Activated gamma-delta T cell treated with anti-CD3 and anti-CD28 coated beads, Interleukin-2, amount 50 U/mL, for 16 hours (primary cell): ENCODE results near the gene TRPC1.
"Not testable (repeated sequence)": the region's sequence is repeated elsewhere in the genome, so short reads cannot be mapped to it uniquely, and the experiment has no call there.

Experiments used
- DNase-seq: peaks from one replicate; pipeline ENCODE4 v3.0.0-alpha.2; 2020; ENCODE audit warnings: low read depth

The TRPC1 gene

GRCh38 chr3:142723968-142724681, at the start of gene TRPC1:
TRPC1 (plus strand) TSS chr3:142724034; CDS start chr3:142724560, 526 bp downstream.
- no peak for DNase-seq

DNA sequence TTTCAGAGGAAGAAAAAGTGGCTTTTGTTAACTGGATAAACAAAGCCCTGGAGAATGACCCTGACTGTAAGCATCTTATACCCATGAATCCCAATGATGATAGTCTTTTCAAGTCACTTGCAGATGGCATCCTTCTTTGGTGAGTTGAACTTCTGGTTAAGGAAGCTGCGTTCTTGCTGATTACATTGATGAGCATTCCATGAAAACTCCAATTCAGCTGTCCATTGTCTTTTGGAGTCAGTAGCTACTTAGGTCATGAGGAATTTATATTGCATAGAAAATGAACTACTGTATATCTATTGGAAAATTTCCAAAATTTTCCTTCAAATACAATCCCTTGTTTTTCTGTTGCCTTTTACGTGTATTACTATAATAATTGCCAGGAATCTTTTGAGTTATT, 47.7 kb upstream of the TRPC1 start:
- DNase-seq: no peak

- DNase-seq: no peak
These were observed 43.1 kb upstream of the TRPC1 start for GRCh38 chr3:142680710-142681109.

DNA sequence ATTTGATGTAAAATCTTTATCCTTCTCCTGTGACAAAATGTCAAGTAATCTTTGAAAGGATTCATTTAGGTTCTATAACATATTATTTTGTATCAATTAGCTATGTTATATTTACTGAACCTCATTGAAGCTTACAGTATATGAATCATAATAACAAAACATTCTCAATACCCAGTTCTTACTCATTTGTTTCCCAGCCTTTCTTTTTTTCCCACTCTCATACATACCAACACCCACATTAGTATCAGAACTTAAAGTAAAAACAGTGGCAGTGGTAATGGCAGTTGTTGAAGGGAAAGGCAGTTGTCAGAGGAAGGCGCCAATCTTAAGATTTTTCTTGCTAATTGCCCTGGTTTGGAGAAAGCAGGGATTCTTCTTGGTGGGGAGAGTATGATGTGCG, 33.2 kb upstream of the TRPC1 start:
- DNase-seq: no peak

DNA sequence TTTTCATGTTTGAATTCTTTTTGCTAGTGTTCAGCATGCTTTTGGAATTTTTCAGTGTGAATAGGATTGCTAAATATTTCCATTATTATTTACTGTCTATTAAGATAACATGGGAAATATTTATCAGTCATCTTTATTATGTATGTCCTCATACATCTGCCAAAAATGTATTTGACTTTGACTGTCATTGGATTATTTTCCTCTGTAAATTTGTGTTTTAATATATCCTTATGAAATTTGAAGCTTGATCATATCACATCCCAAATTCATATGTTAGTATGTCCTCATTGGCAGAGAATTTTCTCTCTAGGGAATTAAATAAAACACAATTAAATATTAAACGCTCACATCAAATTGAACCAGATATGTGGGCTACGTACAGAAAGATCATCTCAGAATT, 32.3 kb upstream of the TRPC1 start:
- DNase-seq: no peak

- no peak for DNase-seq
These were observed 30.5 kb upstream of the TRPC1 start for GRCh38 chr3:142693136-142693853.

DNA sequence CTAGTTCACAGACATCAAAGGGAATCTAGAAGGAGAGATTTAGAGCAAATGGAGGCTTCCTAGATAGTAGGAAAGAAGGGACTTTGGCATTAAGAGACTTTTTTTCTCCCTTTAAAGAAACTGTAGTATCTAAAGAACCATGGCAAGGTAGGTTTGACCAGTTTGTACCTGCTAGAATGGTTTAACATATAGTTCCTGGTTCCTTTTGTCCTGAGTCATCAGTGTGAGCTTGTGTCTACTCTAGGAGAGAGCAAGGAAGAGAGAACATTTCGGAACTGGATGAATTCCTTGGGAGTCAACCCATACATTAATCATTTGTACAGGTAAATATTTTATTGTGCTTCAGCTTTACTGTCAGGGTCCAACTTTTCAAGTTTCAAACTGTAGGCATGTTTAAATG, 29.6 kb upstream of the TRPC1 start:
- no peak for DNase-seq

GRCh38 chr3:142705198-142705597, 18.6 kb upstream of the TRPC1 start:
- no peak for DNase-seq

- DNase-seq: no peak
These were observed 17.3 kb upstream of the TRPC1 start for GRCh38 chr3:142706321-142707127.

GRCh38 chr3:142709207-142709606, 14.6 kb upstream of the TRPC1 start:
- no peak for DNase-seq

- not testable (repeated sequence) for DNase-seq
These were observed 9.0 kb upstream of the TRPC1 start for GRCh38 chr3:142714882-142715281.

- no peak for DNase-seq
These were observed 7.7 kb upstream of the TRPC1 start for GRCh38 chr3:142716102-142716501.

- DNase-seq: peak; percentile 46
These were observed 218 bp upstream of the TRPC1 start for GRCh38 chr3:142723665-142723967.

- no peak for DNase-seq
These were observed 985 bp downstream of the TRPC1 start for GRCh38 chr3:142724682-142725356.

DNA sequence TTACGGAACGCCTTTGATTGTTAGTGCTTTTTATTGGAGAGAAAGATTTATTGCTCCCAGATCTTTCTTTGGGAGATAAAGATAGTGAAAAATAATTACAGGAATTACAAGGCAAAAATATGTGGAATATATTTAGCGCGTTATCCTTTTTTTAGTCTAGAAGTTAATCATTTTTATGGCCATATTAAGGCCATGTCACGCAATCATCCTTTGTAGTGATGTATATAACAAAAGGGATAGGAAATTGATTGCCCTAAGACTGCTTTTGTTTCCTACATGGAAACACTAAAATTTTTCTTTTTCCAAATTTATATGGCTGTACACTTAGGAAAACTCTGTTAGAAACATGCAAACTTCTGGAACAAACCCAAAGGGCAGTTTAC, 1.5 kb downstream of the TRPC1 start:
- no peak for DNase-seq

DNA sequence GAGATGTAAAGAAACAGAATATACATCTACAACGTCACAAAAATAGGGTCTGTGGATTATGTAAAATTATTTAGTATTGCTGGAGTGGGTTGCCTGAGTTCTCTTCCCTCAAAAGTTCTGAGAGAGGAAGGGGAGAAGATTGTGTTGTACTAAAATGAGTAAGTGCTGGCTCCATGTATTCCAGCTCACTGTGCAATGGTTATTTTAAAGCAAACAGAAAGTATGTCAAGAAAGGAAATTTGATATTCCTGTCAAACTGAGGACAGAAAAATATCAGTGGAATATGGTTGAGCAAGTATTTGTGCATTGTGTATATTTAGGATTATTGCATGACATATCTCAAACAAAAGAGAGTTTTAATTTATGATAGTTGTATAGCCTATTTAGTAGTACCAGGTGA, 2.2 kb downstream of the TRPC1 start:
- DNase-seq: no peak

DNA sequence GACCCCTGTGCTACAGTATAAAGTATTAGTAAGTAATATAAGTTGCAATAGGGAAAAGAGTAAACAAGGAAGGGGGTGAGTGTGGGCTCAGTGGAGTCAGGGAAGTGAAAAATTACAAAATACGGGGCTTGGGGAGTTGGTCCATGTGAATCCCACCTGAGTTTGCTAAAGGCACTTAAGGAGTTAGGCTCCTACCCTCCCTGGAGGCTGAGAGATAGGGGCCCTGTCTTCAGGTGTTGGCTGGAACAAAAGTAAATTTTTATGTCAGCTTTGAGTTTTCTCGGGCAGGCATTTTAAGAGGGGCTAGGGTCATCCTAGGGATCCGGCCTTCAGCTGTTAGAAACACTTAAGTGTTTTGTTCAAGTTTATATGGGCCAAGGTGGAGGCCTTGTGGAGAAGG, 8.2 kb downstream of the TRPC1 start:
- no peak for DNase-seq

DNA sequence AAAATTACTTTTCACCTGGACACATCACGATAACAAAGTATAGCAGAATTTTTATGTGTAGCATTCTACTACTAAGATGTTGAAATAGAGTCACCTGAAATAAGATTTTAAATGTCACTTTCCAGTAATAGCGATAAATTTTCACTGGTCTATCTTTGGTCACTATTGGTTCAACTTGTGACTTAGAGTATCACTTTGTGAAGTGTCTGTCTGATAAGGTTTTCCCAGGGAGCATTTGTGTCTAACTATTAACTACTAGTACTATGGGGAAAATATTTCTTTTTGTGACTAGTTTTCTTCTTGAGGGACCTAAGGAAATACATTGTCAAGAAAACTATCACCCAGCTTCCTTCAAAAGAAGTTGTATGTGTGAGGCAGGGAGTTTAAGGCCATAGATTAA, 11.0 kb downstream of the TRPC1 start:
- no peak for DNase-seq

GRCh38 chr3:142735462-142735861, 11.6 kb downstream of the TRPC1 start:
- DNase-seq: no peak

- DNase-seq: no peak
These were observed 14.6 kb downstream of the TRPC1 start for GRCh38 chr3:142738396-142738795.

GRCh38 chr3:142746646-142747045, 22.8 kb downstream of the TRPC1 start:
- no peak for DNase-seq

GRCh38 chr3:142750531-142750930, 26.7 kb downstream of the TRPC1 start:
- not testable (repeated sequence) for DNase-seq

- not testable (repeated sequence) for DNase-seq
These were observed 28.8 kb downstream of the TRPC1 start for GRCh38 chr3:142752605-142753004.
